IPS-20b (cell line): ENCODE data around the gene PARP3.

Source experiments
- H3K27ac ChIP-seq: one replicate; pipeline ENCODE4 v1.5.1; 2013; ENCODE audit warnings: low read length
- H3K27me3 ChIP-seq: 2 replicates; pipeline ENCODE4 v1.6.1; 2013; ENCODE audit warnings: mild to moderate bottlenecking, low read length, inconsistent platforms; ENCODE audit not compliant: insufficient read depth
- H3K36me3 ChIP-seq: 2 replicates; pipeline ENCODE4 v1.6.1; 2013; ENCODE audit warnings: low read depth, mild to moderate bottlenecking, inconsistent platforms, low read length, moderate library complexity; ENCODE audit not compliant: insufficient read depth
- H3K4me1 ChIP-seq: 2 replicates; pipeline ENCODE4 v1.6.1; 2013; ENCODE audit warnings: mild to moderate bottlenecking, control low read depth, inconsistent platforms, low read length, moderate library complexity; ENCODE audit not compliant: insufficient read depth
- H3K4me3 ChIP-seq: 2 replicates; pipeline ENCODE4 v1.5.1; 2013; ENCODE audit warnings: mild to moderate bottlenecking, low read length, inconsistent platforms
- H3K9ac ChIP-seq: 2 replicates; pipeline ENCODE4 v1.6.1; 2013; ENCODE audit warnings: low read depth, mild to moderate bottlenecking, inconsistent platforms, low read length, moderate library complexity
- H3K9me3 ChIP-seq: 2 replicates; pipeline ENCODE4 v1.6.1; 2013; ENCODE audit warnings: mild to moderate bottlenecking, low read depth, low read length, inconsistent platforms; ENCODE audit not compliant: insufficient read depth

PARP3 gene

DNA sequence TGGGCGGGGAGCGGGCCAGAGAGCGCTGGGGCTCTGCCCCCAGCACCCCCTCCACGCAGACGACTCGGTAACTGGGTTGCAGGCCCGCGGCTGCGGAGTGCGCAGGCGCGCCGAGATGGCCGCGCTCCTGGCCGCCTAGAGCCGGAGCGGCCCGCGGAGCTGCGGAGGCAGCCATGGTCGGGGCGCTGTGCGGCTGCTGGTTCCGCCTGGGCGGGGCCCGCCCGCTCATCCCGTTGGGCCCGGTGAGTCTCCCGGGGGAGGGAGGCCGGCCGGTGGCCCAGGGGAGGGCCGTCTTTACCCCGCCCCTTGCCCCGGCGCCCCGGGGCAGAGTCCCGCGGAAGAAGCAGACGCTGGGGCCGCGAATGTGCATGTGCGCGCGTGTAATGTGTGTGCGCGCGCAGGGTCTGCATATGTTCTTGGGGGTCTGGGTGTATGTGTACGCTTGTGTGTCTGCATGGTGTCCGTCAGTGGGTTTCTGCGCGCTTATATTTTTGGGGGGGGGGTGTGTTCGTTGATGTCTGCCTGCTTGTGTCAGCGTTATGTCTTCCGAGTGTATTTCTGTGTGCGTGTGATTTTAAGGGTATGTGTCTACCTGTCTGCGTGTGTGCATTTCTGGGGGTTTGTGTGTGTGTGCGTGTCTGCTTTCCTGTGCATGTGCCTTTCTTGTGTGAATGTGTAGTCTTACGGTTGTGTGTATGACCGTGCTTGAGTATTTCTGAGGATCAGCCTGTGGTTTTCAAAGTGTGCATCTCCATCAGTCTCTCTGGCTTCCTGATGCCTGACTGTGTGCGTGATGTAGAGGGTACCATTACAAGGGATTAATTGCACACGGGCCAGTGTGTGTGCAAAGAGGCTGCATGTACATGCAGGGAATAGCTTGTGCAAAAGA, 33.0 kb downstream of the PARP3 start, which contains the start of gene ABHD14A:
Gene ABHD14A, plus strand, starts transcription at position 102 of the 889 bp plus-strand sequence. Its CDS starts 72 bp downstream, at position 174.
- Histone ChIP-seq H3K36me3 (no peaks in the 10 kb centered on the region), H3K9ac (peak within 1 kb of the TSS; percentile 57; the same call in 1 of the 2 replicates), H3K27me3 (peaks cover 44% of the 10 kb centered on the region), H3K9me3 (no peaks in the 10 kb centered on the region), H3K27ac (no peak within 1 kb of the TSS), H3K4me3 (peak within 1 kb of the TSS; percentile 76), H3K4me1 (peaks cover 14% of the 10 kb centered on the region; the same call in 1 of the 2 replicates)

DNA sequence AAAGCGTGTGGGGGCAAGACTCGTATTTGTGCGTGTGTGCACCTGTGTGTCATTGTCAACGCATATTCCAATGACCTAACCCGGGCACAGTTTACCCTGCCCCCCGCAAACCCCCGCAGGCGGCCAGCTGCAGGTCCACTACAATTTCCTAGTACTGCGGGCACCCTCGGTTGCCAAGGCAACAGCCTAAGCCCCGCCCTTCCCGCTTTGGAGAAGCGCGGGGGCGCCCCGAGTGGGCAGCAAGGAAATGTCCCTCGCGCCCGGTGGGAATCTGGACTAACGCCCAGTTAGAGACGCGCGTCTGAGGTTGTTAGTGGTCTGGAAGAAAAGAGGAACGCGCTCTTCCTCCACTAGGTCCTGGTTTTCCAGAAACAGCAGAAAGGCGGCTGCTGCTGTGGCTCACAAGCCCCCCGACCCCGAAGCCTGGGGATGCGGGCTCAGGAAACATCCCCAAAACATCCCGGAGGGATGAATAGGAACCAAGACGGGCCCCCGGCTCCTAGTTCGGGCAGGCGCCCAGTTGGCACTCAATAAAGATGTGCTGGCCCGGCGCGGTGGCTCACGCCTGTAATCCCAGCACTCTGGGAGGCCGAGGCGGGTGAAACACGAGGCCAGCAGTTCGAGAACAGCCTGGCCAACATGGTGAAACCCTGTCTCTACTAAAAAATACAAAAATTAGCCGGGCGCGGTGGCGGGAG, 33.8 kb downstream of the PARP3 start:
- H3K9me3 ChIP-seq: no peaks in the 10 kb centered on the region
- H3K4me1 ChIP-seq: peaks cover 14% of the 10 kb centered on the region; the same call in 1 of the 2 replicates
- peaks cover 44% of the 10 kb centered on the region for H3K27me3 ChIP-seq
- no peaks in the 10 kb centered on the region for H3K36me3 ChIP-seq
- H3K27ac ChIP-seq: no peak overlapping the region
- peak overlapping the region; percentile 74 for H3K4me3 ChIP-seq
- H3K9ac ChIP-seq: peak overlapping the region; percentile 57; the same call in 1 of the 2 replicates

DNA sequence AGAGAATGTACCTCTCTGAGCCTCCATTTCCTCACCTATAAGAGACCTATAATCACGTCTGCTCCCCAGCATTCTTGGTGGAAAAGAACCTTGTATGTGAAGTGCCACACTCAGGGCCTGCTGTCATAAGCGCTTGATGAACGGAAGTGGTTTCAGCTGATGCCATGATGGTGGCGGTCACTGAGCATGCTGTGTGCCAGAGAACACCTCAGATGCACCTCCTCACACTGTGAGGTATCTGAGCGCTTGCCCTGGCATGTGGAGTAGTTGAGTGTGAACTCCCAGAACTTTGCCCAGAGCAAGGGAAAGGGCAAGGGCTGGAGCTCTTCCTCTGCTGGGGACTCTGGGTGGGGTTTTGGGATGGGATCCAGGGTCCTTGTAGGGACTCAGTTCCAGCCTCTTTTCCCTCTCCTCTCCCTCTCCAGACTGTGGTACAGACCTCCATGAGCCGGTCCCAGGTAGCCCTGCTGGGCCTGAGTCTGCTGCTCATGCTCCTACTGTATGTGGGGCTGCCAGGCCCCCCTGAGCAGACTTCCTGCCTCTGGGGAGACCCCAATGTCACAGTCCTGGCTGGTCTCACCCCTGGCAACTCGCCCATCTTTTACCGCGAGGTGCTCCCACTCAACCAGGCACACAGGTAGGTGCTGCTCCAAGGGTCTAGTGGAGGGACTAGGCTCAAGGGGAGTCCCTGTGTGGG, 35.4 kb downstream of the PARP3 start:
- no peaks in the 10 kb centered on the region for H3K36me3 ChIP-seq
- no peaks in the 10 kb centered on the region for H3K9me3 ChIP-seq
- H3K4me3 ChIP-seq: no peak overlapping the region
- no peak overlapping the region for H3K9ac ChIP-seq
- H3K27ac ChIP-seq: no peak overlapping the region
- H3K4me1 ChIP-seq: peaks cover 18% of the 10 kb centered on the region; the same call in 1 of the 2 replicates
- H3K27me3 ChIP-seq: peaks cover 44% of the 10 kb centered on the region

DNA sequence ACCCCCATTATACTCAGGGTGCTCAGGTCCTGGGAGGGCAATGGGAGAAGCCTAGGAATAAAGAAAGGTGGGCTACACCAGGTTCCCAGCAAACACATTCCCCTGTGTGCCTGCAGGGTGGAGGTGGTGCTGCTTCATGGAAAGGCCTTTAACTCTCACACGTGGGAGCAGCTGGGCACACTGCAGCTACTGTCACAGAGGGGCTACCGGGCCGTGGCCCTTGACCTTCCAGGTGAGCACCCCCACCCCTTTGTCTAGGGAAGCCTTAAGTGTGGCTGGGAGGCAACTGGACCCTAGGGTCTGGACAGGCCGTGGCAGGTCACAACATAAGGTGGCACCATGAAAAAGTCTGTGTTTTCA, 36.0 kb downstream of the PARP3 start:
- H3K9me3 ChIP-seq: no peaks in the 10 kb centered on the region
- no peaks in the 10 kb centered on the region for H3K36me3 ChIP-seq
- no peak overlapping the region for H3K9ac ChIP-seq
- peaks cover 44% of the 10 kb centered on the region for H3K27me3 ChIP-seq
- H3K4me3 ChIP-seq: no peak overlapping the region
- H3K27ac ChIP-seq: no peak overlapping the region
- H3K4me1 ChIP-seq: peaks cover 18% of the 10 kb centered on the region; the same call in 1 of the 2 replicates

DNA sequence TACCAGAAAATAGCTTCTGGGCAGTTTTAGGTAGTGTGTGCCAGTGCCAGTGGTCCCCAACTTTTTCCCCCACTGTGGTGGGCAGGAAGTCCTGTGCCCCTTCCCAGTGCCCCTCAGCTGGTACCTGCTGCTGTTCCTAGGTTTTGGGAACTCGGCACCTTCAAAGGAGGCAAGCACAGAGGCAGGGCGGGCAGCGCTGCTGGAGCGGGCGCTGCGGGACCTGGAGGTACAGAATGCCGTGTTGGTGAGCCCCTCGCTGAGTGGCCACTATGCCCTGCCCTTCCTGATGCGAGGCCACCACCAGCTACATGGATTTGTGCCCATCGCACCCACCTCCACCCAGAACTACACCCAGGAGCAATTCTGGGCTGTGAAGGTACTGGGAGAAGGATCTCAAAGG, 38.1 kb downstream of the PARP3 start:
- no peaks in the 10 kb centered on the region for H3K9me3 ChIP-seq
- no peaks in the 10 kb centered on the region for H3K36me3 ChIP-seq
- no peak overlapping the region for H3K4me3 ChIP-seq
- peaks cover 12% of the 10 kb centered on the region; the same call in 1 of the 2 replicates for H3K4me1 ChIP-seq
- peaks cover 24% of the 10 kb centered on the region for H3K27me3 ChIP-seq
- no peak overlapping the region for H3K9ac ChIP-seq
- H3K27ac ChIP-seq: no peak overlapping the region

DNA sequence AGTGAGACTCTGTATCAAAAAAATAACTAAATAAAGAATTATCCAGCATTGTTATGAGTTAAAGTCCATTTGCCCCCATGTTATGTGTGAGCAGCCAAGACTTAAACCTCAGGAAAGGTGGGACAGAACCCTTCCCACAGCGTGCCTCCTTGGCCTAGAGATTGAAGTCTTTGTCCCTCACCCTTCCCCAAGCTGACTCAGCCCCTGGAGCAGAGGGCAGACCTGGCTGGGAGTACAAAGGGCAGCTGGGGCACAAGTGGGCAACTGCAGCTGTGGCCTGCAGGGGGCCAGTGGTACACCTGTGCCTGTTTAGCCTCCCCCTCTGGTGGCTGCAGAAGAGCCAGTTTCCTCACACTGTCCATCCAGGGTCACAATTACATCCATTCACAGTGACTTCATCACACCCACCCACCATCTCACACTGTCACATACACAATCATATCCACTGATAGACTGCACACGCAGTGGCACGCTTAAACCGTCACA, 40.2 kb downstream of the PARP3 start:
- Histone ChIP-seq H3K9ac (peak overlapping the region; percentile 65; the same call in 1 of the 2 replicates), H3K27me3 (peaks cover 3% of the 10 kb centered on the region), H3K4me3 (peak overlapping the region; percentile 71), H3K36me3 (no peaks in the 10 kb centered on the region), H3K27ac (peak overlapping the region; percentile 9), H3K9me3 (no peaks in the 10 kb centered on the region), H3K4me1 (peaks cover 7% of the 10 kb centered on the region; the same call in 1 of the 2 replicates)

DNA sequence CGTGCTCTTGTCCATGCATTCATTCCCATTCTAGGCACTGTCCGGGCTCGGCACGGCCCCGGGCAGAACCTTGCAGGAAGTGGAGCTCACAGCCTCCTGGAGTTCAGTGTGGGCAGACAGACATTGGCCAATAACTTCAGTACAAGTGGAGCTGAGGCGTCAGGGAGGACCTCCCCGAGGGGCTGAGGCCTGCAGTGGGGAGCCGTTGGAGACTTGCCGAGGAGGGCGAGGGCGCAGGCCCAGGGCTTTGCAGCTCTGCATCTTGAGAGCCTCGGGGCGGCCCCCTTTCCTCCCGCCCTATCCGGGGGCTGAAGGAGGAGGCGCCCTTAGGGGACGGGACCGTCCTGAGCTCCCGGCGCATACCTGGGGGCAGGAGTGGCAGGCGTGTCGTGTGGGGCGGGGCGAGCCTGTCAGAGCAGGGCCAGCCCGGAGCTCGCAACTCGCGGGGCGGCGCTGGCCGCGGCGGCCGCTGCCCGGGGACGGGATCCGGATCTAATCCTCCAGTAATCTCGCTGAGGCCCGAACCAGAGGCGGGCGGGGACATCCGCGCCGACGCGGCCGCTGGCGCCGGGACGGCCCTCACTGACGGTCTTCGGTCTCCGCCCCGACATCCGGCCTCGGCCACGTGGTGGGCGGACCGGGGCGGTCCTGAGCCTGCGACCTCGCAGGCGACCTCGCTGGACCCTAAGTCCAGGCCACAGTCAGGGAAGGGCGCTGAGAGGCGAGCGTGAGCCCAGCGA, 40.8 kb downstream of the PARP3 start, which contains the start of gene ACY1:
Gene ACY1, plus strand, starts transcription at position 698 of the 740 bp plus-strand sequence. CDS start 530 bp downstream, outside the sequence.
- Histone ChIP-seq H3K4me3 (peak within 1 kb of the TSS; percentile 71), H3K9ac (peak within 1 kb of the TSS; percentile 65; the same call in 1 of the 2 replicates), H3K27ac (peak within 1 kb of the TSS; percentile 9), H3K4me1 (peaks cover 7% of the 10 kb centered on the region; the same call in 1 of the 2 replicates), H3K27me3 (no peaks in the 10 kb centered on the region; the same call in none of the 2 replicates), H3K36me3 (no peaks in the 10 kb centered on the region), H3K9me3 (no peaks in the 10 kb centered on the region)

DNA sequence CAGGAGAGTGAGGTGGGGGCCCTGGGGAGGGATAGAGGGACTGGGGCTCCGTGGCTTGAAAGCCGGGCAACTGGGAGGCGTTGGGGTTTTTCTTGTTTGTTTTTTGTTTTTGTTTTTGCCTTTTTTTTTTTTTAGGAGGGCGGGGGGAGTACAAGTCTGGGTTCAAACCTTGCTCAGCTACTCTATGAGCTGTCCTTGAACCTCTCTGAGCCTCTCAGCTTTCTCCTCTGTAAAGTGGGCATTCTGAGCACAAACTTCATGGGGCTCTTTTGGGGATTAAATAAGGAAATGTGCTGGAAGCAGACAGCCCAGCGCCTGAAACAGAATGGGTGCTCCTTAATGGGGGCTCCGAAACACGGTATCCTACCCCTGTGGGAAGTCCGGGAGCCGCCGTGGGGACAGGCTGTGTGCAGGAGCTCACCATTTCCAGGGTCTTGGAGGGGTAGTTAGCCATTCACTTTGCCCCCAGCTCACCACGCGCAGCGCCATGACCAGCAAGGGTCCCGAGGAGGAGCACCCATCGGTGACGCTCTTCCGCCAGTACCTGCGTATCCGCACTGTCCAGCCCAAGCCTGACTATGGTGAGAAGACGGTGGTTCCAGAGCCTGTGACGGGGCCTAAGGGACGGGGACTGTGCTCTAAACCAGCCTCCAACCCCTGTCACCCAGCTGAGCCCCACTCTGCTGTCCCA, 41.6 kb downstream of the PARP3 start:
- Histone ChIP-seq H3K4me1 (peaks cover 7% of the 10 kb centered on the region; the same call in 1 of the 2 replicates), H3K4me3 (peak overlapping the region; percentile 71; the same call in 1 of the 2 replicates), H3K9me3 (no peaks in the 10 kb centered on the region), H3K36me3 (no peaks in the 10 kb centered on the region), H3K27ac (no peak overlapping the region), H3K9ac (peak overlapping the region; percentile 65; the same call in 1 of the 2 replicates), H3K27me3 (no peaks in the 10 kb centered on the region)

DNA sequence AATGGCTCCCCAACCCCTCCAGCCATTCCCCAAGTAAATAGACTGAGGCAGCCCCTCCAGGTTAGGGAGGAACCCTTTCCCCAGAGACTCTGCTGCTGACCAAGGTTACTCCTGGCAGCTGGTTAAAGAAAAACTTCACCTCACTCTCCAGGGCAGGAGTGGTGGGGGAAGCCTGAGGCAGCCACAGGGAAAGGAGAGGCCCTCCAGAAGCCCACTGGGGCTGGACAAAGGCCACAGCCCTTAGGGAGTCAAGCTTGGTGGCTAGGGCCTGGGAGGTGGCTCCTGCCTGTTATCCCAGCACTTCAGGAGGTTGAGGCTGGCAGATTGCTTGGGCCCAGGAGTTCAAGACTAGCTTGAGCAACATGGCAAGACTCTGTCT, 42.1 kb downstream of the PARP3 start:
- Histone ChIP-seq H3K9ac (peak overlapping the region; percentile 65; the same call in 1 of the 2 replicates), H3K27me3 (no peaks in the 10 kb centered on the region), H3K9me3 (no peaks in the 10 kb centered on the region), H3K4me1 (peaks cover 7% of the 10 kb centered on the region; the same call in 1 of the 2 replicates), H3K4me3 (peak overlapping the region; percentile 71; the same call in 1 of the 2 replicates), H3K27ac (no peak overlapping the region), H3K36me3 (no peaks in the 10 kb centered on the region)

DNA sequence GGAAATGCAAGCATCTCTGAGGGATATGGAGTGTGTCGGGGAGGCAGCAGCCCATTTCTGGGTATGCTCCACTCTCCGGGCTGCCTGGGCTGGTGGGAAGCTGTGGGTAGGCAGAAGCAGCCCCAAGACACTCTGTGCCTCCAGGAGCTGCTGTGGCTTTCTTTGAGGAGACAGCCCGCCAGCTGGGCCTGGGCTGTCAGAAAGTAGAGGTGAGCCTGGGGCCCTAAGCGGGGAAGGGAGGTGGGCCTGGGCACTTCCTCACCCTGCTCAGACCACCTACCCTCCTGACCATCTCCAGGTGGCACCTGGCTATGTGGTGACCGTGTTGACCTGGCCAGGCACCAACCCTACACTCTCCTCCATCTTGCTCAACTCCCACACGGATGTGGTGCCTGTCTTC, 42.9 kb downstream of the PARP3 start:
- Histone ChIP-seq H3K4me1 (peaks cover 7% of the 10 kb centered on the region; the same call in 1 of the 2 replicates), H3K36me3 (no peaks in the 10 kb centered on the region), H3K27me3 (no peaks in the 10 kb centered on the region), H3K27ac (no peak overlapping the region), H3K4me3 (no peak overlapping the region), H3K9me3 (no peaks in the 10 kb centered on the region), H3K9ac (no peak overlapping the region)
